HPDE6-E6E7 (cell line): Measurements from ENCODE around the gene DOC2B.

ENCODE experiments used
- DNase-seq: peaks from one replicate; pipeline ENCODE4 v3.0.0; 2011; ENCODE audit warnings: missing footprints; ENCODE audit errors: extremely low spot score

The DOC2B gene

GRCh38 chr17:164303-165235 lies 16.9 kb downstream of the DOC2B start:
- no peak for DNase-seq

GRCh38 chr17:163514-164098 lies 17.8 kb downstream of the DOC2B start:
- peak; percentile 49 for DNase-seq

- no peak for DNase-seq
Measured at GRCh38 chr17:162689-163088, 18.8 kb downstream of the DOC2B start.

GRCh38 chr17:161481-161880 lies 20.0 kb downstream of the DOC2B start:
- DNase-seq: no peak

GRCh38 chr17:160336-160735 lies 21.1 kb downstream of the DOC2B start:
- no peak for DNase-seq

- no peak for DNase-seq
Measured at GRCh38 chr17:159609-160008, 21.8 kb downstream of the DOC2B start.

GRCh38 chr17:158379-158778 lies 23.1 kb downstream of the DOC2B start:
- no peak for DNase-seq

GRCh38 chr17:157901-158300 lies 23.5 kb downstream of the DOC2B start:
- DNase-seq: no peak

- no peak for DNase-seq
Measured at GRCh38 chr17:156946-157345, 24.5 kb downstream of the DOC2B start.

GRCh38 chr17:156094-156621 lies 25.3 kb downstream of the DOC2B start:
- no peak for DNase-seq

GRCh38 chr17:155576-155975 lies 25.9 kb downstream of the DOC2B start:
- no peak for DNase-seq

GRCh38 chr17:153851-154250 lies 27.6 kb downstream of the DOC2B start:
- no peak for DNase-seq

GRCh38 chr17:152860-153420 lies 28.5 kb downstream of the DOC2B start:
- DNase-seq: no peak

- no peak for DNase-seq
Measured at GRCh38 chr17:151886-152859, 29.3 kb downstream of the DOC2B start.

GRCh38 chr17:151004-151403 lies 30.4 kb downstream of the DOC2B start:
- no peak for DNase-seq

- DNase-seq: no peak
Measured at GRCh38 chr17:149897-150584, 31.4 kb downstream of the DOC2B start.

- no peak for DNase-seq
Measured at GRCh38 chr17:149231-149630, 32.2 kb downstream of the DOC2B start.

GRCh38 chr17:148757-149156 lies 32.7 kb downstream of the DOC2B start:
- no peak for DNase-seq

- no peak for DNase-seq
Measured at GRCh38 chr17:147796-148740, 33.4 kb downstream of the DOC2B start.
